SK-N-MC (cell line): ENCODE data around the gene PTGES3.

Source experiments
- EZH2 ChIP-seq: fragments of 200-600 bp; sonication (generic); IDR thresholded peaks from one replicate; pipeline ENCODE4 v1.6.1; 2017; ENCODE audit warnings: antibody characterized with exemption
- POLR2AphosphoS5 ChIP-seq: IDR thresholded peaks from 2 replicates; pipeline ENCODE4 v1.6.1; 2012; ENCODE audit warnings: mild to moderate bottlenecking, low read depth, low read length, borderline replicate concordance

DNA sequence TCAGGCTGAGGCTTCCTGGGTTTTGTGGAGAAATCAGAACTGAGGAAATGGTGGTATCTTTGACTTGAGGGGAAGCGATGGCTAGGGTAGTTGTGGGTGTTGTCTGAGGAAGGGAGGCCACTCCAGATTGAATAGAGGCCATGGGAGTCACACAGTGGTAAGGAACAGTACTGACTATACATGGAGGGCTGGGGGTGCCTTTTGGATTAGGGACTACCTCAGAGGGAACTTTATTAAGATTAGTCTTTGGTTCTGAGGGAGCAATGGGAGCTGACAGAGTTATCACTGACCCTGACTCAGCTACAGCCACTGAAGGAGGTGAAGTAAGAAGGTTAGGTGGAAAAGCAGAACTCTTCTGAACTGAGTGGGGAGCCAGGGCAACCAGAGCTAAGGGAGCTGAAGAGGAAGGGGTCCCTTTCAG is 32.7 kb upstream of the PTGES3 start:
- TF ChIP-seq EZH2 = no peak
- no peak for TF ChIP-seq POLR2AphosphoS5
